ENCODE data around the gene CELA3A. TPM values are rescaled to one million over a fixed set of nuclear protein-coding genes. Genes with fewer than 3 reads are reported as not detected.
"Not testable (repeated sequence)": the region's sequence is repeated elsewhere in the genome, so short reads cannot be mapped to it uniquely, and the experiment has no call there.

CELA3A gene
- total RNA-seq, 1 experiment from 2014 or later = not detected

DNA sequence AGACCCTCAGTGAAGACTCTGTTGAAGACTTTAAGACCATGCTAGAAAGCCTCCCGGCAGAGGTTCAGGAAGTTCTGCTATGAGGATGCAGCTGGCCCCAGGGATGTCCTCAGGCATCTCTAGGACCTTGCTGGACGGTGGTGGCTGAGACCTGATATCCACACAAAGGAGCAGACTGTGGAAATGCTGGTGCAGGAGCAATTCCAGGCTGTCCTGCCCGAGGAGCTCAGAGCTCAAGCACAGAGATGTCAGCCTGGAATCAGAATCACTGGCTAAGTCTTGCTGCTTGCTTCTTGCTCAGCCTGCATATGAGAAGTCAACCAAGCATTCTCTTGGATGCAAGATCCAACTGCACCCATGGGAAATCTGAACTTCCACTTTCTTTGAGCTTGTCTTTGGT, 29.0 kb downstream of the CELA3A start:
- no peaks in the 10 kb centered on the region for H3K9me3 ChIP-seq (ENCODE audit: low read length)
- no peak overlapping the region for H3K27ac ChIP-seq (ENCODE audit: low read length)
- H2AFZ ChIP-seq (ENCODE audit: low read length) = no peak overlapping the region
- no peaks in the 10 kb centered on the region for H3K36me3 ChIP-seq (ENCODE audit: insufficient read depth, low read length)
- no peaks in the 10 kb centered on the region for H3K9me2 ChIP-seq (replicated peaks; ENCODE audit: insufficient read depth, low read length)
- DNase-seq = no peak
- H3K9ac ChIP-seq (ENCODE audit: low read length) = no peak overlapping the region
- H4K20me1 ChIP-seq (ENCODE audit: insufficient read depth, low read depth, low read length) = peaks cover 6% of the 10 kb centered on the region; the same call in 1 of the 2 replicates
- no peaks in the 10 kb centered on the region for H3K27me3 ChIP-seq (ENCODE audit: low read length)
- peaks cover 9% of the 10 kb centered on the region for H3K4me1 ChIP-seq (ENCODE audit: low read length)
- peaks cover 9% of the 10 kb centered on the region for H3K79me2 ChIP-seq (ENCODE audit: low read length)
- H3K4me2 ChIP-seq (ENCODE audit: low read depth, low read length, poor library complexity, severe bottlenecking) = no peak overlapping the region
- no peak overlapping the region for H3K4me3 ChIP-seq (ENCODE audit: low read length)

DNA sequence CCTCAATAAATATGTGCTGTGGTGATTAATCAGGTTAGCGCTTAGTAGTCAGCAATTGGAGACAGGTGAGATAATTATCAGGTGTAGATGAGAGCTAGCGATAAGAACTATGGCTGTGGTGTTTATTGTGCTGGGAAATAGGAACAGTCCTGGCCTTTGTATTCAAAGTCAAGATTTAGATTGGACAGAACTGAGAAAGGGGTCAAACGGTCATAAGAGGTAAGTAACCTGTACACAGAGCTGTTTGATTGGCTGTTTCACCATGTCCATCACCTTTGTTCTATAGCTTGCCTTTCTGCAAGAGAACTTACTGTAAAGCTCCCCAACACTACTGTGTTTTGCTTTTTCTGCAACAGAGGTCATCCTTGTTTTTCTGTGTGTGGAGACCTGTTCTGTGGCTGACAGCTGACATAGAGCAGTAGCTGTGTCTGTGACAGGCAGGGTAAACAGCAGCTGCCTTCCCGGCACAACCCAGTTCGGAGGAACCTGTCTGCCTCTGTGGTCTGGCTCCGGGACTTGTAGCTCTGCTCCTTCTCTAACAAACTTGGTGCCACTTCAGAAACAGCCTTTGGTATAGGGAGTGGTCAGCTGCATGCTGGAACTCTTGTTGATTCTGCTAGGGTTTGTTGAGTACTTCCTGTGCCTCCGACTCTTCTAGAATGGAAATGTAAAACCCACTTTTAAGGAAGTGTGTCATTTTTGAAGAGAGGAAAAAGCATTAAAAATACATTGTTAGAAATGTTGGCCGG, 29.9 kb downstream of the CELA3A start:
- Histone ChIP-seq H3K9me3 (ENCODE audit: low read length) (no peaks in the 10 kb centered on the region), H3K27me3 (ENCODE audit: low read length) (no peaks in the 10 kb centered on the region), H3K9ac (ENCODE audit: low read length) (no peak overlapping the region), H3K9me2 (replicated peaks; ENCODE audit: insufficient read depth, low read length) (no peaks in the 10 kb centered on the region), H3K79me2 (ENCODE audit: low read length) (peaks cover 7% of the 10 kb centered on the region), H3K4me3 (ENCODE audit: low read length) (no peak overlapping the region), H3K36me3 (ENCODE audit: insufficient read depth, low read length) (no peaks in the 10 kb centered on the region), H3K27ac (ENCODE audit: low read length) (no peak overlapping the region), H2AFZ (ENCODE audit: low read length) (no peak overlapping the region), H4K20me1 (ENCODE audit: insufficient read depth, low read depth, low read length) (peaks cover 6% of the 10 kb centered on the region; the same call in 1 of the 2 replicates), H3K4me1 (ENCODE audit: low read length) (peaks cover 7% of the 10 kb centered on the region), H3K4me2 (ENCODE audit: low read depth, low read length, poor library complexity, severe bottlenecking) (no peak overlapping the region)
- no peak for DNase-seq

DNA sequence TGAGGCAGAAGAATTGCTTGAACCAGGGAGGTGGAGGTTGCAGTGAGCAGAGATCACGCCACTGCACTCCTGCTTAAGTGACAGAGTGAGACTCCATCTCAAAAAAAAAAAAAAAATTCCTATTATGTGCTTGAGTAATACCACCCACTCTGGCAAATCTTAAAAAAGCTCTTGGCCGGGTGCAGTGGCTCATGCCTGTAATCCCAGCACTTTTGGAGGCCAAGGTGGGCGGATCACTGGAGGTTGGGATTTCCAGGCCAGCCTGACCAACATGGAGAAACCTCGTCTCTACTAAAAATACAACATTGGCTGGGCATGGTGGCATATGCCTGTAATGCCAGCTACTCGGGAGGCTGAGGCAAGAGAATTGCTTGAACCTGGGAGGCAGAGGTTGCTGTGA, 33.4 kb downstream of the CELA3A start:
- not testable (repeated sequence) for H3K4me1 ChIP-seq (ENCODE audit: low read length); H4K20me1 ChIP-seq (ENCODE audit: insufficient read depth, low read depth, low read length); H3K9me2 ChIP-seq (replicated peaks; ENCODE audit: insufficient read depth, low read length); H2AFZ ChIP-seq (ENCODE audit: low read length); DNase-seq; H3K4me2 ChIP-seq (ENCODE audit: low read depth, low read length, poor library complexity, severe bottlenecking); H3K27me3 ChIP-seq (ENCODE audit: low read length); H3K79me2 ChIP-seq (ENCODE audit: low read length); H3K27ac ChIP-seq (ENCODE audit: low read length); H3K4me3 ChIP-seq (ENCODE audit: low read length); H3K9me3 ChIP-seq (ENCODE audit: low read length); H3K9ac ChIP-seq (ENCODE audit: low read length); H3K36me3 ChIP-seq (ENCODE audit: insufficient read depth, low read length)

DNA sequence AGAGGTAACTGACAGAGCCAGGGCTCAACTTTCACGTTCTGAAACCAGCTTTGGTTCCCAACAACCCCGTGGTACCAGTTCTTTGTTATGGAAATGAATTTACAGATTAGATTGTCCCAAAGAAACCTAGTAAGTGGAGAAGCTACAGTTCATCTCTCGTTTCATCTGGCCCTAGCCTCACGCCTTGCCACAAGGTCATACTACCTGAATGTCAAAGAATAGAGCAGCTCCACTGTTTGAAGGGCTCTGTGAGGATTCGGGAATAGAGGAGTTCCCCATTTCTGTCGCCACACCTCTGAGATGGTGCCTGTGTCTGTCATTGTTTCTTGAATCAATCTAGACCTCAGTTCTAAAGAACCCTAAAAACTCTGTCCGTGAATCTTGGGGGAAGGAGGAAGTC, 36.1 kb downstream of the CELA3A start:
- no peaks in the 10 kb centered on the region for H3K36me3 ChIP-seq (ENCODE audit: insufficient read depth, low read length)
- H3K9me3 ChIP-seq (ENCODE audit: low read length) = no peaks in the 10 kb centered on the region
- H3K4me3 ChIP-seq (ENCODE audit: low read length) = no peak overlapping the region
- no peaks in the 10 kb centered on the region for H3K27me3 ChIP-seq (ENCODE audit: low read length)
- H2AFZ ChIP-seq (ENCODE audit: low read length) = 0 out of 2 replicates have a peak overlapping the region, but pooled peaks have one; percentile 48
- H3K9ac ChIP-seq (ENCODE audit: low read length) = no peak overlapping the region
- DNase-seq = no peak
- H3K4me1 ChIP-seq (ENCODE audit: low read length) = peaks cover 9% of the 10 kb centered on the region
- H3K27ac ChIP-seq (ENCODE audit: low read length) = no peak overlapping the region
- no peaks in the 10 kb centered on the region for H4K20me1 ChIP-seq (ENCODE audit: insufficient read depth, low read depth, low read length)
- H3K4me2 ChIP-seq (ENCODE audit: low read depth, low read length, poor library complexity, severe bottlenecking) = no peak overlapping the region
- no peaks in the 10 kb centered on the region for H3K79me2 ChIP-seq (ENCODE audit: low read length)
- H3K9me2 ChIP-seq (replicated peaks; ENCODE audit: insufficient read depth, low read length) = no peaks in the 10 kb centered on the region

DNA sequence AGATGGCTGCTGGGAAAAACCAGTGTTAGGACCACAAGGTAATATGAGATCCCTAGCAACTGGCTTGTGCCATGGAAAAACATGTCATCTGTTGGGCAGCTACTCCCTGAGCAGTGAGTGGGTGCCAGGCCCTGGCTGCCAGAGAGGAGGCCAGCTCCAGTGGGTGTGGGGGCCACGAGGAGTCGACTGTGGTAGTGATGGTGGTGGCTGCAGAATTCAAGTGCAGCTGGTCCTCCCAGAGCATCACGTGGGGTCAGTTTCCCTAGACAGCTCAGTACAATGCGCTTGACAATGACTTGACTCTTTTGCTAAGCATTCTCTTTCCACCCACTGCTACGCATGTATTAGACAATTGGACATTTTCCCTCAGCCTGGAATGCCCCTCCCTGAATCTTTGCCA, 36.6 kb downstream of the CELA3A start:
- no peaks in the 10 kb centered on the region for H3K27me3 ChIP-seq (ENCODE audit: low read length)
- H3K36me3 ChIP-seq (ENCODE audit: insufficient read depth, low read length) = no peaks in the 10 kb centered on the region
- H3K9me2 ChIP-seq (replicated peaks; ENCODE audit: insufficient read depth, low read length) = no peaks in the 10 kb centered on the region
- H3K79me2 ChIP-seq (ENCODE audit: low read length) = no peaks in the 10 kb centered on the region
- no peak overlapping the region for H3K4me3 ChIP-seq (ENCODE audit: low read length)
- H3K27ac ChIP-seq (ENCODE audit: low read length) = no peak overlapping the region
- H3K9ac ChIP-seq (ENCODE audit: low read length) = no peak overlapping the region
- DNase-seq = no peak
- H3K9me3 ChIP-seq (ENCODE audit: low read length) = no peaks in the 10 kb centered on the region
- no peak overlapping the region for H2AFZ ChIP-seq (ENCODE audit: low read length)
- H3K4me2 ChIP-seq (ENCODE audit: low read depth, low read length, poor library complexity, severe bottlenecking) = no peak overlapping the region
- H4K20me1 ChIP-seq (ENCODE audit: insufficient read depth, low read depth, low read length) = no peaks in the 10 kb centered on the region
- H3K4me1 ChIP-seq (ENCODE audit: low read length) = peaks cover 9% of the 10 kb centered on the region

DNA sequence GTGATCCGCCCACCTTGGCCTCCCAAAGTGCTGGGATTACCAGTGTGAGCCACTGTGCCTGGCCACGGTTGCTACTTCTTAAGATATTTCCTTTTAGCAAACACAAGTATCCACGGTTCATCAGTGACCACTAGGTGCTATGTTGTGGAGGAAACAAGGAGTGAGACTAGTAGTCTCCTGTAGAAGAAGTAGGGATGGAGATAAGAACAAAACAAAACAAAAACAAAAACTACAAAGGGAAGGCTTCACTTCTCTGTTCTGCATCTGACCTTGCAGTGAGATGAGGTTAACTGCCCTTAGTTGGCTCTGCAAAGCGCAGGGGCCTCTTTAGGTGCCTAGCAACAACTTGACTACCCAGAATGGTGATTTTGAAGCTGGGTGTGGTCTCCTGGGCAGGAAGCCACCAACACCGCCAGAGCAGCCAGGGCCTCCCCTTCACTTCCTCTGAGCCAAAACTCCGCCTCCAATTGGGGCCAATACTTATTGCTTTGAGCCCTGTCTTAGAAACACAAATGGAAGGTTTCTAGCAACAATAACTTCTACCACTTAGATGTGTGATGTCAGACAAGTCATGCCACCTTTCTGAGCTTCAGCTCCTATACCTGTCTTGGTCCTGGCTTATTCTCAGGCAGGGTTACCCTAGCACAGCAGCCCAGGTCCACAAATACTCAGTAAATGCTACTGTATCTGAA, 38.3 kb downstream of the CELA3A start:
- Histone ChIP-seq H3K9me3 (ENCODE audit: low read length) (no peaks in the 10 kb centered on the region), H3K27ac (ENCODE audit: low read length) (no peak overlapping the region), H2AFZ (ENCODE audit: low read length) (peak overlapping the region; percentile 82), H4K20me1 (ENCODE audit: insufficient read depth, low read depth, low read length) (no peaks in the 10 kb centered on the region), H3K79me2 (ENCODE audit: low read length) (no peaks in the 10 kb centered on the region), H3K9me2 (replicated peaks; ENCODE audit: insufficient read depth, low read length) (no peaks in the 10 kb centered on the region), H3K36me3 (ENCODE audit: insufficient read depth, low read length) (no peaks in the 10 kb centered on the region), H3K9ac (ENCODE audit: low read length) (no peak overlapping the region), H3K4me3 (ENCODE audit: low read length) (no peak overlapping the region; the same call in 1 of the 2 replicates), H3K27me3 (ENCODE audit: low read length) (no peaks in the 10 kb centered on the region), H3K4me1 (ENCODE audit: low read length) (peaks cover 9% of the 10 kb centered on the region), H3K4me2 (ENCODE audit: low read depth, low read length, poor library complexity, severe bottlenecking) (peak overlapping the region; percentile 27)
- DNase-seq = peak; percentile 81

DNA sequence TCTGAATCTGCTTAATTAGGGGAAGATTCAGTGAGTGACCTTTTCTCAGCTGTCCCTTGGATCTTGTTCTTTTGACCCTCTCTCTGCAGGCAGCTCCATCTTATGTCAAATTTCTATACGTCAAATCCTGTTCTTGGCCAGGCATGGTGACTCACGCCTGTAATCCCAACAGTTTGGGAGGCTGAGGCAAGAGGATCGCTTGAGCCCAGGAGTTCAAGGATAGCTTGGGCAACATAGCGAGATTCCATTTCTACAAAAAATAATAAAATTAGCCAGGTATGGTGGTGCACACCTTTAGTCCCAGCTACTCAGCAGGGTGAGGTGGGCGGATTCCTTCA, 38.8 kb downstream of the CELA3A start:
- H2AFZ ChIP-seq (ENCODE audit: low read length) = peak overlapping the region; percentile 82
- H3K27me3 ChIP-seq (ENCODE audit: low read length) = no peaks in the 10 kb centered on the region
- no peak overlapping the region for H3K27ac ChIP-seq (ENCODE audit: low read length)
- H3K4me3 ChIP-seq (ENCODE audit: low read length) = no peak overlapping the region
- no peak overlapping the region for H3K9ac ChIP-seq (ENCODE audit: low read length)
- no peak for DNase-seq
- no peaks in the 10 kb centered on the region for H3K79me2 ChIP-seq (ENCODE audit: low read length)
- H3K9me3 ChIP-seq (ENCODE audit: low read length) = no peaks in the 10 kb centered on the region
- H3K4me1 ChIP-seq (ENCODE audit: low read length) = peaks cover 9% of the 10 kb centered on the region
- no peaks in the 10 kb centered on the region for H4K20me1 ChIP-seq (ENCODE audit: insufficient read depth, low read depth, low read length)
- no peaks in the 10 kb centered on the region for H3K9me2 ChIP-seq (replicated peaks; ENCODE audit: insufficient read depth, low read length)
- H3K36me3 ChIP-seq (ENCODE audit: insufficient read depth, low read length) = no peaks in the 10 kb centered on the region
- no peak overlapping the region for H3K4me2 ChIP-seq (ENCODE audit: low read depth, low read length, poor library complexity, severe bottlenecking)

DNA sequence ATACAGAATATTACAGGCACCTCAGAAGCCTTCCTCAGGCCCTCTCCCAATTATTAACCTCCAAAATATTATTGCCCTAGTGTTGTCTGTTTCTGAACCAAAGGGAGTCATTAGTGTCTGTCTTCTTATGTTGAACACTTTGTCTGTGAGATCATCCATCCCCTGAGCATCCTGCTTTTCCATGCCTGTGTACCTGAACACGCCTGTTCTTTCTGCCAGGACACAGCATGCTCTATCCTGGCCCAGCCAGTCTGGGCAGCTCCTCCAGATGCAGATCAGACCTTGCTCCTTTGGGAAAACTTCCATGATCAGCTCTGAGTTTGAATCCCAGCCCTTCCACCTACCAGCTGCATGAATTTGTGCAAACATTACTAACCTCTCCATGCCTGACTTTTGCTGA, 40.0 kb downstream of the CELA3A start:
- no peaks in the 10 kb centered on the region for H3K27me3 ChIP-seq (ENCODE audit: low read length)
- peaks cover 9% of the 10 kb centered on the region for H3K4me1 ChIP-seq (ENCODE audit: low read length)
- no peak overlapping the region for H3K4me3 ChIP-seq (ENCODE audit: low read length)
- H3K36me3 ChIP-seq (ENCODE audit: insufficient read depth, low read length) = no peaks in the 10 kb centered on the region
- DNase-seq = no peak
- H4K20me1 ChIP-seq (ENCODE audit: insufficient read depth, low read depth, low read length) = no peaks in the 10 kb centered on the region
- no peak overlapping the region for H3K27ac ChIP-seq (ENCODE audit: low read length)
- H3K79me2 ChIP-seq (ENCODE audit: low read length) = no peaks in the 10 kb centered on the region
- H3K9me2 ChIP-seq (replicated peaks; ENCODE audit: insufficient read depth, low read length) = no peaks in the 10 kb centered on the region
- no peak overlapping the region for H3K4me2 ChIP-seq (ENCODE audit: low read depth, low read length, poor library complexity, severe bottlenecking)
- no peaks in the 10 kb centered on the region for H3K9me3 ChIP-seq (ENCODE audit: low read length)
- no peak overlapping the region for H3K9ac ChIP-seq (ENCODE audit: low read length)
- H2AFZ ChIP-seq (ENCODE audit: low read length) = no peak overlapping the region

All from Karpas-422 (cell line).